K562 (cell line): ENCODE results near the gene YKT6. TPM values are rescaled to one million over a fixed set of nuclear protein-coding genes. Genes with fewer than 3 reads are reported as not detected.

Experiments
- AFF4 ChIP-seq: sonication (generic); formaldehyde crosslinking; IDR thresholded peaks from 2 replicates; pipeline ENCODE4 v1.8.0; 2023; ENCODE audit warnings: mild to moderate bottlenecking, missing genetic modification reagents
- UBTF ChIP-seq, 2 experiments: IDR thresholded peaks; 2 replicates each; pipeline ENCODE4 v1.6.1; 2012; ENCODE audit warnings: improper control_type of control experiment in 2 of 2, low read depth in 2 of 2, low read length in 2 of 2, borderline replicate concordance in 1 of 2
- ZBTB40 ChIP-seq, 2 experiments: fragments of 450-650 bp in 1 of 2; sonication (generic) in 1 of 2; formaldehyde crosslinking in 1 of 2; IDR thresholded peaks; 2 replicates each; pipeline versions ENCODE4 v1.7.1 to v1.9.0; 2016 to 2022; ENCODE audit warnings: inconsistent platforms in 1 of 2, mild to moderate bottlenecking in 1 of 2, missing genetic modification reagents in 1 of 2
- ZNF609 ChIP-seq: sonication (generic); formaldehyde crosslinking; IDR thresholded peaks from 2 replicates; pipeline ENCODE4 v1.8.1; 2023; ENCODE audit warnings: missing genetic modification reagents, mild to moderate bottlenecking, borderline replicate concordance
- polyA plus RNA-seq, 8 experiments: library from polyadenylated mRNA; depleted of rRNA in 4 of 8; stranded (reverse) in 5 of 8; unstranded in 3 of 8; fragments of >200 nt; fragmentation: Nextera tagmentation in 2 of 8; fragmentation: Illumina TruSeq in 1 of 8; extraction: Ambion mirVana in 2 of 8; extraction: Trizol in 1 of 8; gene quantifications; 2 replicates each; pipeline versions ENCODE4 v1.2.1 to v1.2.3, GENCODE V29; 2011 to 2014; ENCODE audit warnings: inconsistent platforms in 1 of 8, missing spikeins in 1 of 8
- total RNA-seq, 7 experiments: library from RNA; depleted of rRNA in 6 of 7; stranded (reverse); fragments of >200 nt in 6 of 7; fragmentation: Illumina TruSeq in 2 of 7; extraction: Trizol in 2 of 7; gene quantifications; 2 replicates each; pipeline versions ENCODE4 v1.2.1 to v1.2.3, GENCODE V29; 2011 to 2021; ENCODE audit warnings: low replicate concordance in 1 of 7

The YKT6 gene
- total and polyA plus RNA-seq, 9 of the 15 experiments (the other 6 are each of a cell fraction or from before 2014, with no cell fraction given), result 1.6 to 90.6 (median 75.1) TPM

GRCh38 chr7:44221231-44221791 lies 20.5 kb downstream of the YKT6 start (continued):
- TF ChIP-seq ZBTB40 (IDR thresholded peaks at IDR 0.05), result no peak
- TF ChIP-seq ZBTB40 (CRISPR knock-in tag; IDR thresholded peaks at IDR 0.05), result 0 out of 2 replicates have a peak, but pooled peaks have one; percentile 38
- peak; percentile 52; the same call in 1 of the 2 replicates for TF ChIP-seq AFF4 (CRISPR knock-in tag)
- TF ChIP-seq ZNF609 (CRISPR knock-in tag), result 0 out of 2 replicates have a peak, but pooled peaks have one; percentile 15
- peak; percentile 54 to 85; a peak in 2 of 4 replicates for TF ChIP-seq UBTF (IDR thresholded peaks at IDR 0.05; ENCODE audit: borderline replicate concordance in 1 of 2, low read depth in 2 of 2, low read length in 2 of 2)
